Suppressor macrophage (primary cell): Measurements from ENCODE around the gene PCBP1.
A peak's percentile ranks its signal among the peaks of the same experiment; 100 is the strongest.
"Not testable (repeated sequence)": the region's sequence is repeated elsewhere in the genome, so short reads cannot be mapped to it uniquely, and the experiment has no call there.

Experiments used
- DNase-seq, 4 experiments: peaks; one replicate each; pipeline ENCODE4 v3.0.0-alpha.2; 2020 to 2022
- total RNA-seq, 17 experiments: gene quantifications; one replicate each; lab custom pipeline; 2026; ENCODE audit warnings: mixed read lengths in 6 of 17, inconsistent platforms in 3 of 17; lab: John Stamatoyannopoulos, UW

Gene PCBP1
- 57.5 to 224 (median 96.8) reads per million in 17 experiments for total RNA-seq

DNA sequence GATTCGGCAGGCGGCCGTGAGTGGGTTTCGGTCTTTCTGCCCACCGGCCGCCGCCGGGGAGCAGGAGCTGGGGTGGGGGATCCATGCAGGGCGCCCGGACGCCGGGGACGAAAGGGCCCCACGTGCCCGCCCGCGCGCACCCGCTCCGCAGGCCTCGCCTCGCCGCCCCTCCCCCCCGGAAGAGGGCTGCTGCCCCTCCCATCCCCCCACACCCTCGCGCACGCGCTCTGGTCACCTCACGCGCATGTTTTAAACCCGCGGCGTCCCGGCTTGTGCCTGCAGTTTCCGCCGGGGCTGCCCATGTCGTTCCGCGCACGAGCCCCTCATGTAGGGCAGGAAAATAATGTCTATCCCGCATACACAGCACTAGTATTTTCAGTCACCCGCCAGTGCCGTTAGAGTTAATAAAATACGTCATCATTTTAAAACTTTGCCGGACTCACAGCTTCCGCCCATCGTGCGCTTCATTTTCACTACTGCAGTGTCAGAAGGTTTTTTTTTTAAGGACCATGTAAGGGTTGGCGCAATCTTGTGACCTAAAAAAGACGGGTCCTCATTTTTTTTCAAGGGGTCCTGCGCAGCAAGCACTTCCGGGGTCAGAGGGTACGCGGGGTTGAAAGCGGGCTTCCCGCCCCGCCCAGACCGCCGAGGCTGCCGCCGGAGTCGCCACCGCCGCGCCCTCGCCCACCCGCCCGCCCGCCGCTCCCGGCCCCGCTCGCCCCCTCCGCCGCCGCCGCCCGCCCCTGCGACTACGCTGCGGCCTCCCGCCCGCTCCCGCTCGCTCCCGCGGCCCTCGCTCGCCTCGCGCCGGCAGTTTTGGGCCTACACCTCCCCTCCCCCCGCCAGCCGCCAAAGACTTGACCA is at the start of gene PCBP1:
PCBP1 (plus strand) TSS at position 640 of the 864 bp plus-strand sequence. CDS start 267 bp downstream, outside the sequence.
- DNase-seq = peak; percentile 96 to 99 (median 98)

DNA sequence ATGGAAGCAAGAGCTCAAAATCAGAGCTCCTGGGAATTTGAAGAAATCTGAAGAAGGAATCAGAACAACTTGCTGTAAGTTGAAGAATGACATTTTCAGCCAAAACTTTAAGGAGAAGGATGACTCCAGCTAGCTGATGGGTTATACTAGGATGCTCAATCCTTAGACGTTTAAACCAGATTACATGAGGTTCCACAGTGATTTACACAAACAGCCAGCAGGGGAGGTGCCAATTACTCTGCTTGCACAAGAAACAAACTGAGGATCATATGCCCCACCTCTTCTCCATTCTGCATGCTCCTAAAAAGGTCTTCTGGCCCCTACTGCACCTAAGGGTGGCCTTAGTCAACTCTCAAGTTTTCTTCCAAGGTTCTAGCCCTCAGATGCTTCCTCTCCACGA is 47.9 kb upstream of the PCBP1 start:
- peak in 2 of 4 experiments; percentile 24 to 30 for DNase-seq

DNA sequence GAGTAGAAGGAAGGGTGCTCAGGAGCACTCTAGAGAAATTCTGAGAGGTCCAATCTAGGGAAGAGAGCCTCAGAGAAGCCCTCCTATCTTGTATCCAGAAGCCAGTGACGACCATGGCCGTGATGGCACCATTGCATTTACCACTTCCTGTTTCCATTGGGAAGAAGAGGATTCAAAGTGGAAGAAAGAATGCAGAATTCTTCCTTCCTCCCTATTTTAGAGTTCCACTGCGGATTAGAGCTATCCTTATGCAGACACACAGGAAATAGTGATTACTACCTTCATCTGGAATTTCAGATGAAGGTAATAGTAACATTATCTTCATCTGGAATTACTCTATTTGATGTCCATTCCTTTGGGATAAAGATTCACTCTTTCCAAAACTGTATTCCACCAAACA is 45.6 kb upstream of the PCBP1 start:
- peak; percentile 28 to 53 (median 44) for DNase-seq

DNA sequence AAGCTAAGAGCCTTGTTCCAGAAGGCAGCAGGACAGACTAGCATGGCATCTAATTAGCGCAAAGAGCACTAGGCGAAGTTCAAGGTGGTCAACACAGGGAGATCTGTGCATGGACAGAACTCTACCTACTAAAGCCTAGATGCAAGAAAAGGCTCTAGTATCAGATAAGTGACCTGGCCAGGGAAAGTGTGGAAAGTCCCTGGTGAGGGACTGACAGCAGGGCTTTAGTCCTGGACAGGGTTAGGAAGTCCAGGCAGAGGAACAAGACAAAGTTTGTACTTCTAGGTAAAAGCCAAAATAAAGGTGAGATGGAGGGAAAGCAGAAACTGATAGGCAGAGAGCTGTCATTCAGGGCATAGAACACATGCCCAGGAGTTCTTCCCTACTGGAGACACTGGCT is 45.0 kb upstream of the PCBP1 start:
- DNase-seq = no peak

DNA sequence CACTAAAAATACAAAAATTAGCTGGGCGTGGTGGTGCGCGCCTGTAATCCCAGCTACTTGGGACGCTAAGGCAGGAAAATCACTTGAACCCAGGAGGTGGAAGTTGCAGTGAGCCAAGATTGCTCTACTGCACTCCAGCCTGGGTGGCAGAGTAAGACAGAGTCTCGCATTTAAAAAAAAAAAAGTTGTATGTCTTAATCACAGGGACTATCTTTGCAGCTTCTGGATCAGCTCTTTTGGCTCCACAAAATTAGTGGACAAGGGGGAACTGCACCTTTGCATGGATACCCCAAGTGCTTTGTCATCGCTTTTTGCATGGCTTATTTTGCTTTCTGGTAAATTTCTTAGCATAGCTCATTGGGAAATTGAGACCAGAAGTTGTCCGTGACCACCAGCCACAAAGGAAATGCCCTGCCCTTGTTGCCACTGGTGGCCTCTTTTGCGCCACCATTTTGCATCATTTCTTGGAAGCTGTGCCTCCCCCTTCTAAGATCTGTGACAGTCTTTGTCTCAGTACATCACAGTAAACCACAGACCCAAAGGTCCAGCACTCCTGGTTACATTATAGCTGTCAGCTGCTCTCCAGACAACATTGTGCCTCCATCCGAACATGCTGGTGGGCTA is 43.9 kb upstream of the PCBP1 start:
- peak; percentile 52 to 73 (median 63) for DNase-seq

DNA sequence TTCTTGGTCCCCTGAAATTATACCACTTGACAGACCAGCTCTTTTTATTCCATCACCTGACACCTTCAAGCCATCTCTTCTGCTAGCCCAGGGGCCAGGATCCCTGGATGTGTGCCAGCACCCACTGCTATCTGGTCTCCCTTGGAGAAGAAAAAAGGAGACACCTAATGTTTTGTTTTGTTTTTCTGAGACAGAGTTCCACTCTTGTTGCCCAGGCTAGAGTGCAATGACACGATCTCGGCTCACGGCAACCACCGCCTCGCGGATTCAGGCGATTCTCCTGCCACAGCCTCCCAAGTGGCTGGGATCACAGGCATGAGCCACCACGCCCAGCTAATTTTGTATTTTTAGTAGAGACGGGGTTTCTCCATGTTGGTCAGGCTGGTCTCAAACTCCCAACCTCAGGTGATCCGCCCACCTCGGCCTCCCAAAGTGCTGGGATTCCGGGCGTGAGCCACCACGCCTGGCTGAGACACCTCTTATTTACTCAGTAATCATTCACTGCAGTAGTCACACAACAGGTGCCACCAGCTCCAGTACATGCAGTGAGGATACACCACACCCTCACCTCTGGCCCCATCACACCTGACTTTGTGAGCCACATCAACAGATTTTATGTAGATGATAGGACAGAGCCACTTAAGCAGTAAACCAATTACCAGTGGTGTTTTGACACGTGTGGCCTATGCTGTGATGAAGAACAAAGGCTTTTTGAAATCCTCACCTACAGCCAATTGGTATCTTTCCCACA is 42.8 kb upstream of the PCBP1 start:
- no peak for DNase-seq

DNA sequence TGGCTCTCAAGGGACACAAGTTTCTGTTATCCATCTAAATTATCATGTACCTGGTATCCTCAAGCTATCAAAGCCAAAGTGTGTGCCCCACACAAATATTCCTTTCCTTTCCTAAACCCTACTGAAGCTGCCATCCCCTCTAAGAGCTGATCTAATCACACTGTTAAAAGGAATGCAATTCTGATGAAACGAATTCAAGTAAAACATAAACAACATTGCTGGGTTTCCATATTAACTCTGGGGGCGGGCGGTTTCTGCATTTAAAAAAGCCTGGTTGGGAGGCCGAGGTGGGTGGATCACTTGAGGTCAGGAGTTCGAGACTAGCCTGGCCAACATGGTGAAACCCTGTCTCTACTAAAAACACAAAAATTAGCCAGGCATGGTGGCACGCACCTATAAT is 41.9 kb upstream of the PCBP1 start:
- DNase-seq = no peak

DNA sequence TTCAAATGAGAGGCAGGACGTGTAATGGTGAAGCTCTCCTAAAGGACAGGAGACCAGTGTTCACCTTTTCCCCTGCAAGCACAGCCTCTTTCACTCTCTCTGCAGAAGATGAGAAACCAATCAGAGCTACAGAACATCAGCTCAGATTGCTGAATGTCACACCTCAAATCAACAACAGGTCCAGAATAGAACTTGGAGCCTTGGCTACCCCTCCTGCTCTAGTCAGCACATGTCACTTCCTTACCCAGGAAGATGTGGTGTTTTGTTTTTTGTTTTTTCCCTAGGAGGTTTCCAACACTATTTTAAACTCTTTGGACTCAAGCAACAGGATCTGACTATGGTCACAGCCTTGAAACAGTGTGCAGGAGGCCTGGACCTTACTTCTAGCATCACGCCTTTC is 41.3 kb upstream of the PCBP1 start:
- DNase-seq = no peak

DNA sequence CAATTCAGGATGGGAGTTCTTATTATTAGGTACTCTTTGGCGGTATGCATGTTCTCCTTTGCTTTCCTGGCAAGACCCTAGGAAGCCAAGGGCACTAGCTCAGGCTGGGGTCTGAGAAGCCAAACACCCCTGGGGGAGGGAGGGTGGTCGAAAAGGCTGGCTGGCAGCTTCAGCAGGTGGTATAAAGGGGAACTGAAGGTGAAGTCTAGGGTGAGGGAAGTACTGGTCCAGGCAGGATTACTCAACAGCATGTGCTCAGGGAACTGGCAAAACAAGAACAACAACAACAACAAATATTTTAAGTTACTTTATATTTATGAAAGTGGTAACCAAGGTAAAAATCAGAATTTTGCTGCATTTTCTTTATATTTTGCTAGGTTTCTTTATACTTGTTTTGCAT is 40.7 kb upstream of the PCBP1 start:
- peak in 3 of 4 experiments; percentile 55 to 59 (median 57) for DNase-seq

DNA sequence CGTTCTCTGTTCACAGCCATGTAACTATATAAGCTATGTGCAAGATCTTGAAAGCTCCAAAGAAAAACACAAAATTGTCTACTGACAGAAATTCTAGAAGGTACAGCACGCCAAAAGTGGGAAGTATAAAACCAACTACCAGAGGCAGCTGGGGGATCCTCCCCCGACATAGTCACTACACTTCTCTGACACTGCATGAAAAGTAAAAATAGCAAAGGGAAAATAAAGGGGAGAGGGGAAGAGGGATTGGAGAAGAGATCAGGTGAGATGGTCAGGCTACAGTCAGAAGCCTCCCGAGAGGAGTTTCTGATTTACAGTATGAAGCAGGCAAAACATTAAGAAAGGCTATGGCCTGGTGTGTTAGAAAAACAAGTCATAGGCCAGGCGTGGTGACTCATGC is 39.8 kb upstream of the PCBP1 start:
- DNase-seq = peak; percentile 54 to 78 (median 73)

DNA sequence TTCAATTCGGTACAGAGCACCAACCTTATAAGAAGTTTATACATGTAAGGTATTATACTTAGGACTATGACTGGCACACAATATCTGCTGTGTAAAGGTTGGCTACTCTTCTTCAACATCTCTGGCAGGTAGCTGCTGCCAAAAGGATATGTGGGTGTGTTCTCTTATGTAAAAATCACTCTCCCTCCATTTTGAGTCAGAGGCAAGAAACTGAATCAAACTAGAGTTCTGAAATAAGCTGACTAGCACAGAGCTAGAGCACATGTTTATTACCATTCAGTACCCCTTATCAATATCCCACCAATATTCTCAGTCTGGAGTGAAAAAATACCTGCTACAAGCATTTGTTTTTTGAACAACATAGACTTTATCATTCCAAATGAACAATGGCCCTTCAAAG is 38.0 kb upstream of the PCBP1 start:
- no peak for DNase-seq

DNA sequence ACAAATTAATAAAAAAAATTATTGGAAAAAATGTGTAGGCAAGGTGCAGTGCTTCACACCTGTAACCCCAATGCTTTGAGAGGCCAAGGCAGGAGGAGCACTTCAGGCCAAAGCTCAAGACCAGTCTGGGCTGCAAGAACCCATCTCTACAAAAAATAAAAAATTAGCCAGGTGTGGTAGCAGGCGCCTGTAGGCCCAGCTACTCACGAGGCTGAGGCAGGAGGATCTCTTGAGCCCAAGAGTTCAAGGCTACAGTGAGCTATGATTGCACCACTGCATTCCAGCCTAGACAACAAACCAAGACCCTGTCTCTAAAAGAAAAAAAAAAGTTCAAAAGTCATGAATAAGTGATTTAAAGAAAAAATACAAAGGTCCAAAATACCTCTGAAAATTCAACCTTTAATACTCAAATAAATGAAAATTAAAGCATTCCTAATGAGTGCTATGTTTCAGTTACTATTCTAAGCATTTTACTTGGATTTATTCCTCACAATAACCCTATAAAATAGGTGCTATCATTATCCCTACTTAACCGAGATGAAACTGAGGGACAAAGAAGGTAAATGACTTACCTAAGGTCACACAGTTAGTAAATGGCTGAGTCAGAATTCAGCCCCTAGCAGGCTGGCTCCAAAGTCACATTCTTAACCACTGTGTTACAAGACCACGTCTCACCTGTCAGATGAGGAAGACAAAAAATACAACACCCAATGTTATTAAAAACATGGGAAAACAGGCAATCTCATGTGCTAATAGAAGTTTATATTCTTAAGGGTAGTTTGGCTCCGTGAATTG is 36.4 kb upstream of the PCBP1 start:
- DNase-seq = no peak

DNA sequence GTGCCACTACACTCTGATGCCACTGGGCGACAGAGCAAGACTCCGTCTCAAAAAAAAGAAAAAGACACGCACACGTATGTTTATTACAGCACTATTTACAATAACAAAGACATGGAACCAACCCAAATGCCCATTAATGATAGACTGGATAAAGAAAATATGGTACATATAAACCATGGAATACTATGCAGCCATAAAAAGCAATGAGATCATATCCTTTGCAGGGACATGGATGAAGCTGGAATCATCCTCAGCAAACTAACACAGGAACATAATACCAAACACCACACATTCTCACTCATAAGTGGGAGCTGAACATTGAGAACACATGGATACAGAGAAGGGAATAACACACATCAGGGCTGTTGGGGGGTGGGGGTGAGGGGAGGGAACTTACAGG is 32.0 kb upstream of the PCBP1 start:
- not testable (repeated sequence) for DNase-seq

DNA sequence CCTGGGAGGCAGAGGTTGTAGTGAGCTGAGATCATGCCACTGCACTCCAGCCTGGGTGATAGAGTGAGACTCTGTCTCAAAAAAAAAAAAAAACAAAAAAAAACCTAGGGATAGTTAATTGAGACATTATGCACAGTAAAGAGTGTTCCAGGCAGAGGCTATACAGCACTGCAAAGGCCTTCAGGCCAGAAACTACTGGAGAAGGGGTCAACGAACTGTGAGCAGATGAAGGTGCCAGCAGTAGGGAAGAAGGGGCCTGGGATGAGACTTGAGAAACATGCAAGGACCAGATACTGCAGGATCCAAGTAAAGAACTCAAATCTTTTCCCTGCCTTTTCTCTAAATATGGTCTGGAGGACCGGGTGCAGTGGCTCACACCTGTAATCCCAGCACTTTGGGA is 26.0 kb upstream of the PCBP1 start:
- no peak for DNase-seq

DNA sequence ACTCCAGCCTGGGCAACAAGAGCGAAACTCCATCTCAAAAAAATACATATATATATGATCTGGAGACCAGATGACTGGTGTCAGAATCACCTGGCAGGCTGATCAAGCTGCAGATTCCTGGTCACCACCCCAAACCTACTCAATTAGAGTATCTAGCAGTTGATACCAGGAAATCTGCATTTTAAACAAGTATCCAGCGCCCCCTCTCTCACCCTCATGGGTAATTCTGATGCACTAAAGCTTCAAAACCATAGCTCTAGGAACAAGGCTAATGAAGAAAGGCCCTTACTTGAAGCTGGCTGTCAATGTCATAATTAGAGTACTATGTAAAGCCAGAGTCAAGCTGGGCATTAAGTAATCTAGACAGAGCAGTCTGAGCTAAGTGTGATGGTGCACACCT is 25.0 kb upstream of the PCBP1 start:
- DNase-seq = peak in 1 of 4 experiments; percentile 27

DNA sequence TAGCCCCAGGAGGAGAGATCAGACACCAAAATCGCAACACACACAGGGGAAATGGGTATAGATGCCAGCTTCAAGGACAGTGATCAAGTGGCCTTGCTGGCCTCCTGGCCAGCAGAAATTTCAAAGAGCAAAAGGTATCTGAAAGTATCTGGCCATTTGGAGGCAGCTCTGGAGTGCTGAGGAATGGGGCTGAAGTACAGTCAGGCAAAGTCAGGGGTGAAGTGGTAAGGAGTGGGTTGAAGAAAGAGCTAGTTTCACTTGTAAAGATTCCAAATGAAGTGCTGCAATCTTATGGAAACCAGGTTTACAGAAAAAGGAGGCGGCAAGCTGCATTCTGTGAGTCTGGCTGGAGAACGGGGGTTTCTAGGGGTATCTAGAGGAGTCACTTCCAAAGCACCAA is 19.2 kb upstream of the PCBP1 start:
- DNase-seq = no peak

DNA sequence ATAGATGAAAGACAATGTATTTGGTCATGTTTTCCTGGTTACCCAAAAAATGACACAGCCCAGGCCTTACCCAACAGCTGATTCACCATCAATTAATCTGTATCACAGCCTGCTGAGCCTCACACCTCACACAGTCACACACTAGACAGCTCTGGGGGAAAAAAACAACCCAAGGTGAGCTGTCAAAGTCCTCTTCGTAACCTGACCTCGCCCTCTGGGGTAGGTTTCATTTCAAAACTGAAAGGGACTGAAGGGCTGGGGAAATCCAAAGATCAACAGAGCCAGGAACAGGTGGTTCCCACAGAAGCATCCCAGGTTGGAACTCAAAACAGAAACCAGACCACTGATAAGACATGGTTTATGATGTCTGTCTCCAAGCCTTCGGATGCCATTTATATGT is 18.2 kb upstream of the PCBP1 start:
- DNase-seq = no peak

DNA sequence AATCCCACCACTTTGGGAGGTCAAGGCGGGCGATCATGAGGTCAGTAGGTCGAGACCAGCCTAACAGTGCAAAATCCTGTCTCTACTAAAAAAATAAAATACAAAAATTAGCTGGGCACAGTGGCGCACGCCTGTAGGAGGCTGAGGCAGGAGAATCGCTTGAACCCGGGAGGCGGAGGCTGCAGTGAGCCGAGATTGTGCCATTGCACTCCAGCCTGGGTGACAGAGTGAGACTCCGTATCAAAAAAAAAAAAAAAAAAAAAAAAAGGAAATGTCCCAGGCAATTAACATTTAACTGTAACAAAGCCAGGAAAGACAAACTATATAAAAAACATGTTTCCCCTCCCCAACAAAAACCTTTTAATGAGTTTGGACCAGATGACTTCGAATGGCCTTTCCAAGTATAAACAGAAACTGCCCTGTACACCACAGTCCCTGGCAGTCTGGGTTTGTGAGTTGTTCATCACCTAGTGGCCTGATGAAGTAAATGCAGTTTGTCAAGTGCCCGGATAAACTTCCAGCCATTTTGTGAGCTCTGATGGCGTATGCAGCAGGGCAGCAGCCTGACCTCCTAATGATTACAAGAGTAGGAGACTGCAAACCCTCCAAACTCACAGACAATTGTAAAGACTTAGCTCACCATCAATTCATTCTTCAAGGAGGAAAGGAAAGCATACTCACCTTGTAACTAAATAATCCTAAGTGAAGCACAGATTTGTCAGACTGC is 16.6 kb upstream of the PCBP1 start:
- DNase-seq = peak; percentile 82 to 91 (median 87)

DNA sequence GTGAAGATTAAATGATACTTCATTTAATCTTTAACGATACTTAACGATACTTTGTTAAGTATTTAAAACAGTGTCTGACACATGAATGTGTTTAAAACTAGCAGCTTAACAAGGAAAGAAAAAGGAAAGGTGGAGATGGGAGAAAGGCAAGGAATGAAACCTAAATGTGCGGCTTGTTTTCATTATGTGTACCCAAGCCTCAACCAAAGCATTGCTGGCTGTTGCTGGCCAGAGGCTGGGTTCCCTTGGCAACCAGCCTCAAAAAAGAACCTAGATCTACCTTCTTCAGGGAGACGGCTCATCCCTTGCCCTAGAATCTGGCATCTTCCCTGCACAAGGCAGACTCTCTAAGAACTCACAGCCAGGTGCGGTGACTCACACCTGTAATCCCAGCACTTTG is 13.8 kb upstream of the PCBP1 start:
- DNase-seq = no peak

DNA sequence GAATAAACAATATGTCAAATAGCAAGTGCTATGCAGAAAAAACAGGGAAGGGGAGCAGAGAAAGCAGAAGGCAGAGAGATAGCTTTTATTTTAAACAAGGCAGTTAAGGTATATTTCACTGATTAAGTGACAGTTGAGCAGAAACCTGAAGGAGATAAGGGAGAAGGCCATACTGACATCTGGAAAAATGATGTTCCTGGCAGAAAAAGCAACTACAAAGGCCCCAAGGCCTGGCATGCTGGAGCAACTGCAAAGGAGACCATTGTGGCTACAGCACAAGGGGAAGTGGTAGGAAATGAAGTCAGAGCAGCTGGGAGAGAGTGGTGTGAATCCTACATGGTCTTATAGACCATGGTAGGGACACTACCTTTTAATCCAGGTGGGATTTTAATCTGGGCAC is 8.9 kb upstream of the PCBP1 start:
- peak; percentile 37 to 65 (median 58) for DNase-seq

DNA sequence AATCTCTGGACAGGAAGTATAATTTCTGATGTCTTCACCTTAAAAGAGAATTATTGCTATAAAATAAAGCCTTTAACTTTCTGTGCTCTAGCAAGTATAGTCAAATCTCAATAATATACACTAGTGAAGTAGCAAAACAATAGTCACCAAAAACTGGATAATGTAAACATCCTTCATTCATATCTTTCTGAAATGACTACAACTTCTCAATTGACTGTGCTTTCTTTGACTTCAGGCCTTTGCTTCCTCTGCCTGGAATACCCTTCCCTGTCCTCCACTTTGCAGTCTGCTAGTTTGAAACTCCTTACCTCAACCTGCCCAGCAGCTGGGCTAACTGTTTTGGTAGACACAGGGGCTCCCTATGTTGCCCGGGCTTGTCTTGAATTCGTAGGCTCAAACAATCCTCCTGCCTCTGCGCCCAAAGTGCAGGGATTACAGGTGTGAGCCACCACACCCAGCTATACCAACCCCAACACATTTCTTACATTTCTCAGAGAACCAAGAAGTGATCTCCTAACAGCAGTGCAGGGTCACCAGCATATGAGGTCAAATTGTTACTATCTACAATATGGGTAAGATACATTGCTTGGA is 6.6 kb upstream of the PCBP1 start:
- DNase-seq = no peak
